Cortex of kidney (tissue), 1 donor: ENCODE results near the gene RNASEH2A.

Source experiments
- DNase-seq: peaks from one replicate; lab custom pipeline; 2025; lab: John Stamatoyannopoulos, UW

RNASEH2A gene

DNA sequence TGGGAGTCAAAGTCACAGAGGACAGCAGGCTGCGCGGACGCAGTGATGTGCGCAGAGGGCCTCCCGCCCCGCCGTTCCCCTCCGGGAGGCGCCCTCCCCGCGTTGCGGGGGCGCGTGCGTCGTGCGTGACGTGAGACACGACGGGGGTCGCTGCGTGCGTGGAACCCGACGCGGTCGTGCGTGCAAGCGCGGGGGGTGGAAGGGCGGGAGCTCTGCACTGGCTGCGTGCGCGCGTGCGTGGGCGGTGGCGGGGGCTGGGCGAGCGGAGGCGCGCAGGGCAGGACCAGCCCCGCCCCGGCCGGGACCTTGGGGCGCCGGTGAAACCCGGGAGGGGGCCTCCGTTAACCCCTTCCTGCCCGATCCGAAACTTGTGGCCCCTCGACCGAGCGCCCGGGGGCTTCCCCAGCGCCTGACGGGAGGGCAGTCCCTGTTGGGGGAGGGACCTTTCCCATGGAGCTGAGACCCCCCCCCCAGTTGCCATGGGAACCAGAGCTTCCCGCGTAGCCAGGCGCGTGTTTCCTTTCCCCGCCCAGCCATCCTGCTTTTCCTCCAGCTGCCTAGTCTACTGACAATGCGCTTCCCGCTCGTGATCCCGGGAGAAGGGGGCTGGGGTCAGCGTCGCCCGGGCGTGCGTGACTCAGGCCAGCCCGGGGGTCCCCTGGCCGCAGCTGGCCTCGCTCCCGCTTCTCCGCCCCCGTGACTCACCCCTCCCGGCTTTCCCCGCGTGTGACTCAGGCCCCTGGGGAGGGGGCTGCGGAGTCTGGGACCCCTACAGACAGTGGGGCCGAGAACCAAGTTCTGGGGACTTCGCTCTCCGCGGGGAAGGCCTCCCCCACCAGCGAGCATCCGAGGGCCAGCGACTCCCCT lies 23.7 kb upstream of the RNASEH2A start:
- DNase-seq: no peak

DNA sequence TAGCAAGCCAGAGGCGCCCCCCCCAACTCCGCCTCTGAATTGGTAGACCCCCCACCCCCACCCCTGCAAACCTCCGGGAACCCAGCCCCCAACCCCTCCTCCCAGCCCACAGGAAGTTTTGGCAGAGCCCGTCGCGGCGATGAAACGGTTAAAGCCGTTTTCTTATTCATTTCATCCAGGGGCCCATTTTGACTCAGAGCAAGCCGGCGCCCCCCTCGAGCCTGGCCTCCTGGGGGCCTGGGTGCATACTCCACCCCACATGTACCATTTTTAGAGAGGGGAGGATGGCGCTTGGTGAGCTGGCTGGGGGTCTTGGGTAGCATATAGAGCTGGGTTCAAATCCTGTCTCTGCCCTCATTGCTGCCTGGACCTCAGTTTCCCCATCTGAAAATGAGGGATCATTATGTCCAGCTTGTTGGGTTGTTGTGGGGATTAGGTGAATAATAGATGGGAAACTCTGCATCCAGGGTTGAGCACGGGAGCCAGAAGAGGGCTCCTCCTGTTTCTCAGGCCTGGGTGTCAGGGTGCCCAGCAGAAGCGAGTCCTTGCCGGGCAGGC lies 23.0 kb upstream of the RNASEH2A start:
- DNase-seq: no peak

DNA sequence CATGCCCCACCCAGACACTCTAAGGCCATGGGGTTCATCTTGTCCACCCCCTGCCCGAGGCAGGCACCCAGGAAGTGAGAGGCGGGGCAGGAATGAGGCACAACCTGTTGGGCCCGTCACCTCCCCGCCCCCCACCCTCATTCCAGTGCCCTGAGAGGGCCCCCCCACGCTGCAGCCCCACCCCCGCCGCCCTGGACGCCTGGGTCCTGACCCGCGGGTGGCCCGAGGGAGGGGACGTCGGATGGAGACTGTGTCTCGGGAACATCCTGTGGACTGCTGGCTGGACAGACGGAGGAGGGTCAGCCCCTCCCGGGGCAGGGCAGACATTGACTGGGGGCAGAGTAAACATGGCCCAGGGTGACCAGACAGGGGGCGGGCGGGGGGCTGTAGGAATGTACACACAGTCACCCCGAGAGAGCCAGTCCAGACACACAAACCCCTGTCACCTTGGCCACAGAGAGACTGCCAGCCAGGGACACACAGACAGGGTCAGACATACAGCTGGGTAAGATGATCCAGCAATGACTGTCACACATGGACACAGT lies 22.5 kb upstream of the RNASEH2A start:
- no peak for DNase-seq

- no peak for DNase-seq
These were observed 22.0 kb upstream of the RNASEH2A start for GRCh38 chr19:12784394-12784870.

- DNase-seq: no peak
These were observed 21.4 kb upstream of the RNASEH2A start for GRCh38 chr19:12784871-12785430.

GRCh38 chr19:12785431-12786031 lies 20.9 kb upstream of the RNASEH2A start:
- DNase-seq: no peak

- DNase-seq: no peak
These were observed 20.1 kb upstream of the RNASEH2A start for GRCh38 chr19:12786141-12786870.

- no peak for DNase-seq
These were observed 19.4 kb upstream of the RNASEH2A start for GRCh38 chr19:12786952-12787351.

DNA sequence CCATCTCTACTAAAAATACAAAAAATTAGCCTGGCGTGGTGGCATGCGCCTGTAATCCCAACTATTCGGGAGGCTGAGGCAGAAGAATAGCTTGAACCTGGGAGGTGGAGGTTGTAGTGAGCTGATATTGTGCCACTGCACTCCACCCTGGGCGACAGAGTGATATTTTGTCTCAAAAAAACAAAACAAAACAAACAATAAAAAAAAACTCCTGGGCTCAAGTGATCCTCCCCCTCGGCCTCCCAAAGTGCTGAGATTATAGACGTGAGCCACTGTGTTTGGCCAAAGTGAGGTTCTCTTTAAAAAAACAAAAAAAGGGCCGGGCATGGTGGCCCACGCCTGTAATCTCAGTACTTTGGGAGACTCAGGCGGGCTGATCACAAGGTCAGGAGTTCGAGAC lies 18.9 kb upstream of the RNASEH2A start:
- no peak for DNase-seq

DNA sequence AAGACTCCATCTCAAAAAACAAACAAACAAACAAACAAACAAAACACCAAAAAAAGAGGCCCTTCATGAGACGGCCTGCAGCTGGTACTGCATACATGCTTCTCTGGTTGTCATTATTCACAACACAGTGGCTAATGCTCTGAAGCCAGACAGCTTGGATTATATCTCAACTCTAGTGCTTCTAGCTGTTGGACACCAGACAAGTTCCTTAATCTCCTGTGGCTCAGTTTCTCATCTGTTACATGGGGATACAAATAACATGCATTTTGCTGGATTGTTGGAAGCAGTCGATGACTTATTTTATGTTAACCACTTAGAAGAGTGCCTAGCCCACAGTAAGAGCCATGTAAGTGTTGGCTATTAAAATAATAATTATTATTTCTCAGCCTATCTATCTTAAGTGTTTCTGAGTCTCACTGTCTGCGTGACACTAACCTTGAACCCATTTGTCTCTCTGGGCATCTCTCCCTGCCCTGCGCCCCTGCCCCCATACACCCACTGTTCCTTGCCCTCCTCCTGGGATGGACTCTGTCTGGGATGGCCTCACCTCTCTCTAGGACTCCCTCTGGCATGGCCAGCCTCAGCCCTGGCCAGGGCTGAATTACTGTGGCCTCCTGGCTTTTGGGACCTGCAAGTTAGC lies 18.2 kb upstream of the RNASEH2A start:
- DNase-seq: no peak

DNA sequence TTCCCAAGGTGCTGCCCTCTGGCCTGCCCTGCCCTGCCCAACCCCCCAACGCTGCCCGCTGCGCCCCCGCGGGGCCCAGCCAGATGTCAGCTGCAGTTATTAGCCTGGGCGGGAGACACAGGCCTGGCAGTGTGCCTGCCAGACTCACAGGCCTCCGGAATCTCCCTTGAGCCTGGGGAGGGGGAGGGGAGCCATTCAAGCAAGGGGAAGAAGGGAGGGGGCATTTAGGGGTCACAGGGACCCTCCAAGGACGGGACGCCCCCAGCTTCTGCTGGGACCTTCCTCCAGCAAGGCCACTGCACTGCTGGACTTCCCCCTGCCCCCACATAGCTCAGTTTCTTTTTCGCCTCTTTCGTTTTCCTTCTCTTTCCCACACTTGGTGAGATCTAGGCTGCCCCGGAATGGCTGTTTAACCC lies 17.7 kb upstream of the RNASEH2A start:
- DNase-seq: no peak

- no peak for DNase-seq
These were observed 17.1 kb upstream of the RNASEH2A start for GRCh38 chr19:12789098-12789903.

DNA sequence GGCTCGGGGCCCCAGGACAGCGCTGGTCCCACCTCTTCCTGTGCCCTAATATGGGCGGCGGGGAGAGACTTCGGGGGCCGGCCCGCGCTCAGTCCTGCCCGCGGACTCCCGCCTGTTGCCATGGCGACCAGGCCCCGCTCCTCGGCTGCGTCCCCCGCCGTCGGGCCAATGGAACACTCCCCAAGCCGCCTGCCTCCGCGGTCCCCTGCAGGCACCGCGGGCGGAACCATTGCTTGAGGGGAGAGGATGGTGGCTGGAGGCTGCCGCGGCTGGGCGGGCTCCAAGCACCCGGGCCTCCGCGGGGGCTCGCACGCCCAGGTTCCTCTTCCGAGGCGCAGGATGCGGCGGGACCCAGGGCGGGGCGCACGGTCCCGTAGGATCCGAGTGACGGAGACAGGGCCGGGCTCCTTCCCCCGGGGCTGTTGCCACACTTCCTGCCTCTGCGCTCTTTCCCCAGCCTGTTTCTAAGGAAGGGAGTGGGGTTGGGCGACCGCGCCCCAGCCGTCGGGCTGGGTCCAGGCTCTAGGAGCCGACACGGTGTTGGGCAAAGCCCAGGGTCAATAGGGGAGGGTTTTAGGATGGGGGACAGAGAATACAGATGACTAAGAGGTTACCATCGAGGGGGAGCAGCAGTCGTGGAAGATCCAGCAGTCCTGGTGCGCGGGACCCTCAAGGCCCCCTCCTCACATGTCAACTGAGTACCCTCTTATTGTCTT lies 16.3 kb upstream of the RNASEH2A start:
- DNase-seq: no peak

- no peak for DNase-seq
These were observed 15.6 kb upstream of the RNASEH2A start for GRCh38 chr19:12790628-12791344.

DNA sequence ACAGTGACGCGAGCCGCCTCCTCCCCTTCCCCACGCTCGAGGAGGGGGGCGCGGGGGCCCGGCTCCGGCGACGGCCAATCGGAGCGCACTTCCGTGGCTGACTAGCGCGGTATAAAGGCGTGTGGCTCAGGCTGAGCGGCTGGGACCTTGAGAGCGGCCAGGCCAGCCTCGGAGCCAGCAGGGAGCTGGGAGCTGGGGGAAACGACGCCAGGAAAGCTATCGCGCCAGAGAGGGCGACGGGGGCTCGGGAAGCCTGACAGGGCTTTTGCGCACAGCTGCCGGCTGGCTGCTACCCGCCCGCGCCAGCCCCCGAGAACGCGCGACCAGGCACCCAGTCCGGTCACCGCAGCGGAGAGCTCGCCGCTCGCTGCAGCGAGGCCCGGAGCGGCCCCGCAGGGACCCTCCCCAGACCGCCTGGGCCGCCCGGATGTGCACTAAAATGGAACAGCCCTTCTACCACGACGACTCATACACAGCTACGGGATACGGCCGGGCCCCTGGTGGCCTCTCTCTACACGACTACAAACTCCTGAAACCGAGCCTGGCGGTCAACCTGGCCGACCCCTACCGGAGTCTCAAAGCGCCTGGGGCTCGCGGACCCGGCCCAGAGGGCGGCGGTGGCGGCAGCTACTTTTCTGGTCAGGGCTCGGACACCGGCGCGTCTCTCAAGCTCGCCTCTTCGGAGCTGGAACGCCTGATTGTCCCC lies 14.9 kb upstream of the RNASEH2A start, which contains the start of gene JUNB:
JUNB (plus strand) TSS at position 142 of the 706 bp plus-strand sequence; CDS start at position 428, 286 bp downstream.
- no peak for DNase-seq

GRCh38 chr19:12792051-12792852 lies 14.1 kb upstream of the RNASEH2A start:
- DNase-seq: no peak

DNA sequence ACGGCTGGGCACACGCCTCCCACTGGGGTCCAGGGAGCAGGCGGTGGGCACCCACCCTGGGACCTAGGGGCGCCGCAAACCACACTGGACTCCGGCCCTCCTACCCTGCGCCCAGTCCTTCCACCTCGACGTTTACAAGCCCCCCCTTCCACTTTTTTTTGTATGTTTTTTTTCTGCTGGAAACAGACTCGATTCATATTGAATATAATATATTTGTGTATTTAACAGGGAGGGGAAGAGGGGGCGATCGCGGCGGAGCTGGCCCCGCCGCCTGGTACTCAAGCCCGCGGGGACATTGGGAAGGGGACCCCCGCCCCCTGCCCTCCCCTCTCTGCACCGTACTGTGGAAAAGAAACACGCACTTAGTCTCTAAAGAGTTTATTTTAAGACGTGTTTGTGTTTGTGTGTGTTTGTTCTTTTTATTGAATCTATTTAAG lies 13.5 kb upstream of the RNASEH2A start:
- DNase-seq: no peak
